GM18499 (cell line): ENCODE results near the gene CELF4.

Experiments used
- ATAC-seq: cut with Tn5 transposase; IDR thresholded peaks from one replicate; pipeline ENCODE4 v1.9.1; 2021; ENCODE audit warnings: moderate number of reproducible peaks; ENCODE audit not compliant: insufficient read depth, unreplicated experiment

Gene CELF4

GRCh38 chr18:37565101-37565976 is at the start of gene CELF4:
Gene CELF4, minus strand, starts transcription at chr18:37565798.
- ATAC-seq = no peak

DNA sequence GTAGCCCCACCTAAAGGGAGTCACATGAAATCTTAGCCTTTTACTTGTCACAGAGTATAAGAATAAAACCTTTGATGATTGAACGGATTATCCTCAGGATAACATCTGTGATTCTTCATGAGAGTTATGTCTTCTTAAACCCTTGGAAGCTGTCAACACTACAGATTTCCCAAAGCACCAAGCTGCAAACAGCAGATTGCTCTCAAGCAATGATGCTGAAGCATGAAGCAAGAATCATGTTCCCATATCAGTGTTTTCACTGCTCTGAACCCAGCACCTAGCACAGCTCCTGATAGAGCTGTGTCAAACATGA is 47.6 kb upstream of the CELF4 start:
- ATAC-seq = no peak

GRCh38 chr18:37612524-37613252 is 47.1 kb upstream of the CELF4 start:
- no peak for ATAC-seq

DNA sequence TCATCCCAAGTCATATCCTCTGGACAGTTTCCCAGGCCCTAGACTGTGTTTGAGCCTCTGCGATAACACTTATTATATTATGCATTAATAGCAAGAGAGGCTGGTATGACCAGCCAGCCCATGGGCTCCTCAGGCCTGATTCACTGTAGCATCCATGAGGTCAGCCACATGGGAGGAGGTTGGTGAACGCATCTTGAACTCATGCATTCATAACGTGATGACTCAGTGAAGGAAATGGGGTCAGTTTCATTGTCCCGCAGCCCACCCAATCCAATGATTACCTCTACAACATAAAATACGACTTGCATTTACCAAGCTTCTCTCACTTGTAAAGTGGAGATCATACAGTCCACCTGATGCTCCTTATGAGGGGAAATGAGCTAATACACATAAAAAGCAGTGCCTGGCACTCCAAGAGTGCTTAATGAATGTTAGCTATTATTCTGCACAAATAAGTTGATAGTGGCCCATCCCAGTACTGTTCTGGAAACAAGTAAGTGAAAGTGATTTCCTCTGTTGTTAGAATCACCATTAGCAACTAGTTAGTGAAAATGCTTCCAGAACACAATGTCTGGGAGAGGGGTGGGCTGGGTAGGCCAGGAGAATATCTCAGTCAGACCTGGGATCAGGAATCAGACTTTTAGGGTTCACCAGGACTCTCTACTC is 46.1 kb upstream of the CELF4 start:
- ATAC-seq = no peak

DNA sequence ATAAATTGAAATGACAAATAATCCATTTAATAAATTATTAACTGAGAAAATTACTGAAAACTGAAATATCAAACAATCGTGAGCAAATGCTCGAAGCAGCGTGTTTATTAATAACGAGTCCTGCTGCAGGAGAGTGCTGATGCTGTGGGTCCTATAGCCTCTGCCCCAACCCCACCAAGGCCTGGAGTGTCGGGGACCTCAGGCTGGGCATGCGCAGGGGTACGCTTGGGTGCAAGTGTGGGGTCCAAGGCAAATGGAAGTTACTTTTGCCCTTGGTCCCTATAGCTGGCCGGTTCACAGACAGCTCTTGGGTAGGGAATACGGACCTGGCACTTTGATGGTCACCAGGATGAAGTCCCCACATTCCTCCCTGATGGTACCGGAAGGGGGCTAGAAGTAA is 43.3 kb upstream of the CELF4 start:
- no peak for ATAC-seq

DNA sequence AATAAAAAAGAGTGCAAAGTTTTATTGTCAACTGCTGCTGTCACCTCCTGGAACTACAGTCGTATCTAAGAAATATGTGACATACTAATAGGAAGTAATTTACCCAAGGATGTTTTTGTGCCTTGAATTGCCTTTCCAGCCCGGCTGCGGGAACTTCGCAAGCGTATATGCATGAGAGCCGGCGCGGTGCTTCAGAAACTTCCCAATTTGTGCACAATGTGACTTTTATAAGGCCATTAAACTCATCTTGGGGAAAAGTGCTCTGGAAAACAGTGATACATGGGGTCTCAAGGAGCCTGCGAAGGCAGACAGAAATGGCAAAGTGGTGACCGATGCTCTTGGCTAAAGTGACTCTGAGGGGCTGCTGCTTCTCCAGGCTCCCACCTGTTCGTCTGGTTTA is 41.7 kb upstream of the CELF4 start:
- no peak for ATAC-seq

DNA sequence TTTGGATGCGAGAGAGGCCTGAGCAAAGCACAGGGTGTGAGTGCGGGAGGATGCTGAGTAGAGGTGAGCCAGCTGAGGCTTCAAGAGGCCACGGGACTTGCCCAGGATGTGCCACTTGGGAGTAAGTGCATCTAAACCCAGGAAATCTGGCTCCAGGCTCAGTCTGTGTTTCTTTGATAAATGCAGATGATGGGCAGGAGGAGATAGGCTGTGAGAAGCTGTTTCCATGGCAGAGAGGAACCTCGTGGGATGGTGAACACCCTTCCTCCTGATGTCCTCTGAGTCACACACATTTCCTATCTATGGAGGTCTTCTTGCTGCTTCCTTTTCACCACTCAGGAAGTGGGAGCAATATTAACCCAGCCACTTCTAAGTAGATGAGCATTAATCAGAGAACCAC is 38.4 kb upstream of the CELF4 start:
- no peak for ATAC-seq

GRCh38 chr18:37598966-37599896 is 33.6 kb upstream of the CELF4 start:
- no peak for ATAC-seq

DNA sequence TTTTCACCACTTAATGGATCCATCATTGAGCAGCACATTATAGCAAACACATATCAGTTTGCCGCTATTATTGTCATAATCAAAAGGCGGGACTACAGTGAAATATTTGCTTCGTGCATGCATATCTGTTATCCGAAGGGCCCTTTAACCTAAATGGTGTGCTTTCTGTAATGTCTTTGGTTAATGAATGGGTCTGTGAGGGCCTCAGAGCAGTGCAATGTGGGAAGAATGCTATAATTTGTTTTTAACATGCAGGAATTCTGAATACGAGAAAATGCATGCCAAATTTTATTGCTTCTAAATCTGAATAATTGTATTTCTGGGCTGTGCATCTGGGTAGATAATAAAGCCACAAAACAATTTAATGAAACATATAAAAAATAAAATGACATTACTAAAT is 32.8 kb upstream of the CELF4 start:
- ATAC-seq = no peak

DNA sequence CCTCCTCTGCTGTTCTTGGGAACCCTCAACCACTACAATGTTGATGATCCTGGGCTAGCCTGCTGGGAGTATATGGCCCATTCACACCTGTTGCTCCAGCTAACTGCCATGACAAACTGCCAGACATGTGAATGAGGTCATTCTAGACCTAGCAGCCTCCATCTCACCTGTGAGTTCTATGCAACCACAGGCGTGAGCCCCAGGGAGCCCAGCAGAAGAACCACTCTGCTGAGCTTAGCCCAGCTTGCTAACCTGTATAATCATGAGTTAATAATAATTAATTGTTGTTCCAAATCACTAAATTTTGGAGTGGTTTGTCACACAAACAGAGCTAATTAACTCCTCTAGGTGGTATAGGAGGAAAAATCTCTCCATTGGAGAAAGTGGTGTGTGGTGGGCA is 24.7 kb upstream of the CELF4 start:
- ATAC-seq = no peak

DNA sequence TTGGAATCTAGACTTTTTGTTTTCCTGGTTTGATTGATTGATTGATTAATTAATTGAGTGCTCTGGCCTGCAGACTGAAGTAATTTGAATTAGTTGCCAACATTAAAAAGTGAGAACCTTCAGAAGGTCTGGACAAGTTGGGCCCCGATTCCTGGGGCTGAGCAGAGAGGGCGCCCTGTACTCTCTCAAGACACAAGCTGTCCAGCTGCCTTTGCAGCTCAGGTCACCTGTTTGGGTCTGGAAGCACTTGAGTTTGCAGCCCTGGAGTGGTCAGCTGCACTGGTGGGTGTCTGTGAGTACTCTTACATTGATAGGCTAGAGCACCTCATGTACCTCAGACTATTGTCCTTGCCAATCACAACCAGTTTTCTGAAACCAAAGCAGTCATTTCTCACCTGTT is 22.7 kb upstream of the CELF4 start:
- no peak for ATAC-seq

- no peak for ATAC-seq
Measured at GRCh38 chr18:37586656-37587225, 21.1 kb upstream of the CELF4 start.

GRCh38 chr18:37584952-37585695 is 19.5 kb upstream of the CELF4 start:
- no peak for ATAC-seq

GRCh38 chr18:37584217-37584616 is 18.6 kb upstream of the CELF4 start:
- no peak for ATAC-seq

- ATAC-seq = no peak
Measured at GRCh38 chr18:37582261-37582660, 16.7 kb upstream of the CELF4 start.

GRCh38 chr18:37578886-37579513 is 13.4 kb upstream of the CELF4 start:
- peak; percentile 63 for ATAC-seq

DNA sequence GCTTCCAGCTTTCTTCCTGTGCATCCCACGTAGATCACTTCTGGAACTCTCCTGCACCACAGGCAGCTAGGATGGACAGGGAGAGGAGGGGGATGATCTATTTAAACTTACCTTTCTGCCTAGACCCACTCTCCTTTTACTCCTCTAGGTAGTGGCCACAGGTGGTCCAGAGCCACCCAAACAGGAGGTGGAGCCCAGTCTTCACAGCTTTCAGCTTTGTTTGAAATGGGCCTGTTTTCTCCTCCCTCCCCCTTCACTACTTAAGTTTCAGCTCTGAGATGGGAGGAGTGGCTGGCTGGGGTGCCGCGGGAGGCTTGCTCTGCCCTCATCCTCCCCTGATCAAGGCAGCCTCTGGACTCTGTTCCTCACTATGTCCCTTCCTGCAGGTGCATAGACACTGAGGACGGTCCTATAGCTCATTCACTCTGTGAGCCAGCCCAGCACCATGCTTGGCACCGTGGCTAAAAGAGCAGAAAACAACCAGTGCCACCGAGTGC is 12.6 kb upstream of the CELF4 start:
- ATAC-seq = no peak

DNA sequence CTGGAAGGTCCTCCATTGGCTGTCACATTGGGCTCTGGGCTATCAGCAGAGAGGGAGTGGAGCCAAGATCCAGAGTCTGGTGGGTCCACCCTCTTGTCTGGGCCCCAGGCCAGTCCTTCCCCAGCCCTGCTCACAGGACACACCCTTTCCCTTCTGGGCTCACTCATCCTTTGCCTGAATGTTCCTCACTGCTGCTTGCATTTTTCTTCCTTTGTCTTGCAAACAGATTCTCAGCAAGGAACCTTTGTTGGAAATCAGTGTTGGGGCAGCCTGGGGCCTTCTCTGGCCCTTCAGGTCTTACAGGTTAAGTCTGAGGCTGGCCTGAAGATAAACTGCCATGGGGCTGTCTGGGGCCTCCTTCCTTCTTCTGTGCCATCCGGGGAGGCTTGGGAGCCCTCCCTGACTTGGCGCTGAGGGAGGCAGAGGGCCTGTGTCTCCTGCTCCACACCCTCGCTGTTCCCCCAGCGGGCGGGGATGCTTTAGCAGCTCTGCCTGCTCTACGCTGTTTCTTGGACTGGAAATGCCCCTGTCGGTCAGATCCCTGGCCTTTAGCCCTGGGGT is 11.5 kb upstream of the CELF4 start:
- ATAC-seq = no peak
